ENCODE measurements around the gene TRPM1. TPM values are rescaled to one million over a fixed set of nuclear protein-coding genes. Genes with fewer than 3 reads are reported as not detected.

The TRPM1 gene
- polyA plus RNA-seq, 3 donors from 2014 or later: 0.11 TPM; not detected in 2

- Mint-ChIP-seq H3K9me3 (no peaks in the 10 kb centered on the region), H3K36me3 (no peaks in the 10 kb centered on the region), H3K27me3 (ENCODE audit: low read depth in 3 of 3) (no peaks in the 10 kb centered on the region), H3K27ac (no peak overlapping the region), H3K4me1 (no peaks in the 10 kb centered on the region), H3K4me3 (no peak overlapping the region)
- no peak for DNase-seq
These were observed 33.5 kb downstream of the TRPM1 start for GRCh38 chr15:31067890-31068603.

GRCh38 chr15:31065824-31066223 is 35.7 kb downstream of the TRPM1 start:
- Mint-ChIP-seq H3K36me3 (no peaks in the 10 kb centered on the region), H3K4me3 (no peak overlapping the region), H3K4me1 (no peaks in the 10 kb centered on the region), H3K9me3 (no peaks in the 10 kb centered on the region), H3K27ac (no peak overlapping the region), H3K27me3 (ENCODE audit: low read depth in 3 of 3) (no peaks in the 10 kb centered on the region)
- DNase-seq: no peak

- no peak for DNase-seq
- Mint-ChIP-seq H3K4me1 (no peaks in the 10 kb centered on the region), H3K9me3 (peaks cover 0 to 2% (median 0%) of the 10 kb centered on the region in 6 donors), H3K27me3 (ENCODE audit: low read depth in 3 of 3) (peaks cover 0 to 2% (median 1%) of the 10 kb centered on the region in 3 donors), H3K4me3 (no peak overlapping the region), H3K27ac (no peak overlapping the region), H3K36me3 (peaks cover 0 to 4% (median 0%) of the 10 kb centered on the region in 3 donors)
These were observed 38.6 kb downstream of the TRPM1 start for GRCh38 chr15:31062911-31063310.

GRCh38 chr15:31062310-31062847 is 39.1 kb downstream of the TRPM1 start:
- H3K9me3 Mint-ChIP-seq: peaks cover 0 to 2% (median 0%) of the 10 kb centered on the region in 6 donors
- peaks cover 0 to 4% (median 0%) of the 10 kb centered on the region in 3 donors for H3K36me3 Mint-ChIP-seq
- H3K4me3 Mint-ChIP-seq: no peak overlapping the region

GRCh38 chr15:31060429-31061140 is 40.9 kb downstream of the TRPM1 start:
- H3K4me3 Mint-ChIP-seq: no peak overlapping the region

More at GRCh38 chr15:31062310-31062847, 39.1 kb downstream of the TRPM1 start:
- Mint-ChIP-seq H3K4me1 (no peaks in the 10 kb centered on the region), H3K27ac (no peak overlapping the region), H3K27me3 (ENCODE audit: low read depth in 3 of 3) (peaks cover 0 to 2% (median 1%) of the 10 kb centered on the region in 3 donors)
- no peak for DNase-seq

GRCh38 chr15:31058236-31058962 is 43.1 kb downstream of the TRPM1 start:
- peaks cover 0 to 5% (median 2%) of the 10 kb centered on the region in 3 donors for H3K27me3 Mint-ChIP-seq (ENCODE audit: low read depth in 3 of 3)
- no peak overlapping the region for H3K27ac Mint-ChIP-seq
- DNase-seq: no peak
- no peaks in the 10 kb centered on the region for H3K4me1 Mint-ChIP-seq
- no peak overlapping the region for H3K4me3 Mint-ChIP-seq
- H3K9me3 Mint-ChIP-seq: peaks cover 0 to 2% (median 0%) of the 10 kb centered on the region in 6 donors
- peaks cover 0 to 4% (median 0%) of the 10 kb centered on the region in 3 donors for H3K36me3 Mint-ChIP-seq

More at GRCh38 chr15:31060429-31061140, 40.9 kb downstream of the TRPM1 start:
- no peak for DNase-seq
- Mint-ChIP-seq H3K4me1 (no peaks in the 10 kb centered on the region), H3K9me3 (peaks cover 0 to 2% (median 0%) of the 10 kb centered on the region in 6 donors), H3K27me3 (ENCODE audit: low read depth in 3 of 3) (peaks cover 0 to 5% (median 2%) of the 10 kb centered on the region in 3 donors), H3K27ac (no peak overlapping the region), H3K36me3 (peaks cover 0 to 4% (median 0%) of the 10 kb centered on the region in 3 donors)

- Mint-ChIP-seq H3K36me3 (no peaks in the 10 kb centered on the region), H3K4me1 (peaks cover 18 to 28% of the 10 kb centered on the region in 2 donors), H3K4me3 (peak overlapping the region in 1 of 5 donors; percentile 0), H3K27ac (peak overlapping the region in 2 of 6 donors; percentile 7 to 34), H3K9me3 (no peaks in the 10 kb centered on the region), H3K27me3 (ENCODE audit: low read depth in 3 of 3) (peaks cover 0 to 2% (median 0%) of the 10 kb centered on the region in 3 donors)
- DNase-seq: no peak
These were observed 49.9 kb downstream of the TRPM1 start for GRCh38 chr15:31051496-31052080.

GRCh38 chr15:31050953-31051352 is 50.6 kb downstream of the TRPM1 start:
- Mint-ChIP-seq H3K27me3 (ENCODE audit: low read depth in 3 of 3) (peaks cover 0 to 2% (median 0%) of the 10 kb centered on the region in 3 donors), H3K9me3 (no peaks in the 10 kb centered on the region), H3K36me3 (peaks cover 0 to 3% (median 0%) of the 10 kb centered on the region in 3 donors), H3K4me3 (no peak overlapping the region), H3K4me1 (peaks cover 18 to 28% of the 10 kb centered on the region in 2 donors), H3K27ac (no peak overlapping the region)
- DNase-seq: no peak

GRCh38 chr15:31049682-31050615 is 51.6 kb downstream of the TRPM1 start:
- Mint-ChIP-seq H3K27ac (peak overlapping the region in 3 of 6 donors; percentile 1 to 68 (median 25)), H3K4me3 (peak overlapping the region; percentile 27 to 72 (median 58)), H3K36me3 (peaks cover 0 to 3% (median 0%) of the 10 kb centered on the region in 3 donors), H3K27me3 (ENCODE audit: low read depth in 3 of 3) (peaks cover 0 to 2% (median 0%) of the 10 kb centered on the region in 3 donors), H3K9me3 (no peaks in the 10 kb centered on the region), H3K4me1 (peaks cover 18 to 28% of the 10 kb centered on the region in 2 donors)
- DNase-seq: no peak

- Mint-ChIP-seq H3K27ac (no peak overlapping the region), H3K36me3 (peaks cover 0 to 3% (median 0%) of the 10 kb centered on the region in 3 donors), H3K4me1 (peaks cover 18 to 28% of the 10 kb centered on the region in 2 donors), H3K9me3 (no peaks in the 10 kb centered on the region), H3K27me3 (ENCODE audit: low read depth in 3 of 3) (peaks cover 0 to 5% (median 0%) of the 10 kb centered on the region in 3 donors), H3K4me3 (no peak overlapping the region)
- DNase-seq: no peak
These were observed 52.4 kb downstream of the TRPM1 start for GRCh38 chr15:31049111-31049510.

GRCh38 chr15:31047437-31047836 is 54.1 kb downstream of the TRPM1 start:
- H3K4me1 Mint-ChIP-seq: peaks cover 18 to 28% of the 10 kb centered on the region in 2 donors
- no peak for DNase-seq
- H3K4me3 Mint-ChIP-seq: no peak overlapping the region
- H3K9me3 Mint-ChIP-seq: no peaks in the 10 kb centered on the region
- peaks cover 0 to 6% (median 0%) of the 10 kb centered on the region in 3 donors for H3K27me3 Mint-ChIP-seq (ENCODE audit: low read depth in 3 of 3)
- peaks cover 0 to 3% (median 0%) of the 10 kb centered on the region in 3 donors for H3K36me3 Mint-ChIP-seq
- no peak overlapping the region for H3K27ac Mint-ChIP-seq

- Mint-ChIP-seq H3K9me3 (no peaks in the 10 kb centered on the region), H3K27me3 (ENCODE audit: low read depth in 3 of 3) (peaks cover 0 to 6% (median 0%) of the 10 kb centered on the region in 3 donors), H3K27ac (no peak overlapping the region), H3K4me1 (peaks cover 18 to 28% of the 10 kb centered on the region in 2 donors), H3K36me3 (peaks cover 0 to 3% (median 0%) of the 10 kb centered on the region in 3 donors), H3K4me3 (no peak overlapping the region)
- no peak for DNase-seq
These were observed 54.7 kb downstream of the TRPM1 start for GRCh38 chr15:31046759-31047359.
